ENCODE measurements around the gene RIBC2.

Gene RIBC2

DNA sequence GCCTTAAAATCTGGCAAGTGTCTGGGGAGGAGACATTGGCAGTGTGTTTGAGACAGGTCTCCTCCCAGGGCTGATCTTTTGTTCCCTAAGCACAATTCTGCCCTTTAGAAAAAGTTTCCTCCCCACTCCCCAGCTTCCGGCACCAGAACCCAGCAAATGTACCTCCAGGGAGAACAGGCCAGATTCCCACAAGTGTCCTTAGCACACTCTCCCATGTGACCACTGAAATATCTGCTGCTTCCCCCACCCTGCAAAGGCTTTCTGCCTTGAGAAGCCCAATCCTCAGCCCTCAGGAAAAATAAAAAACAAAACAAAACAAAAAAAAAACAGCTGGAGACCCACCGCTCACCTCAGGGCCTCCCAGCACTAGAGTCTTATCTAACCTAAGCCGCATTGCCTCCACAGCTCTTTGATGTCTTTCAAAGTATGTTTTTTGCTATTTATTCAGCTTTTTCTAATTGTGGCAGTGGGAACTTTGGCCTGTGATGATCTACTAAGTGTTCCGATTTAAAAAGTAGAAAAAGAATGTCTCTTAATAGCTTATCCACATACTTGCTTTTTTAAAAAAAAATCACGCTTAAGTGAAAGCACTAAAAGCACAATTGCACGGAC lies 60.2 kb downstream of the RIBC2 start:
- DNase-seq (ENCODE audit: low spot score), result no peak

- DNase-seq (ENCODE audit: low spot score), result no peak
Measured at GRCh38 chr22:45475063-45475747, 61.7 kb downstream of the RIBC2 start.

- DNase-seq (ENCODE audit: low spot score), result no peak
Measured at GRCh38 chr22:45475851-45476514, 62.5 kb downstream of the RIBC2 start.

DNA sequence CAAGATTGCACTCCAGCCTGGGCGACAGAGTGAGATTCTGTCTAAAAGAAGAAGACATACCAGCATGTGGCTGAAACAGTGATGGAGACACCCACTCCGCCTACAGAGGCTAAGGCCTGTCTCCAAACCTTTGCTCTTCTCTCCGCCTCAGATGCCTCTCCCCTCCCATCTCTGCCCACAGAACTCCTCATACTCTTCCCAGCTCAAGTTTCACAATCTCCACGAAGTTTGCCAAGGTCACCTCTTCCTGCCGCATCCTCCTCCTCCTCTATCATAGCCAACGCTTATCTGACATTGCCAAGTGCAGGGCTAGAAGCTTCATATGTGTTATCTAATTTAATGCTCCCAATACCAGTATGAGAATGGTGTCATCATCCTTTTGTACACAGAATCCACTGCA lies 63.3 kb downstream of the RIBC2 start:
- DNase-seq (ENCODE audit: low spot score), result no peak

- no peak for DNase-seq (ENCODE audit: low spot score)
Measured at GRCh38 chr22:45477366-45478107, 64.0 kb downstream of the RIBC2 start.

DNA sequence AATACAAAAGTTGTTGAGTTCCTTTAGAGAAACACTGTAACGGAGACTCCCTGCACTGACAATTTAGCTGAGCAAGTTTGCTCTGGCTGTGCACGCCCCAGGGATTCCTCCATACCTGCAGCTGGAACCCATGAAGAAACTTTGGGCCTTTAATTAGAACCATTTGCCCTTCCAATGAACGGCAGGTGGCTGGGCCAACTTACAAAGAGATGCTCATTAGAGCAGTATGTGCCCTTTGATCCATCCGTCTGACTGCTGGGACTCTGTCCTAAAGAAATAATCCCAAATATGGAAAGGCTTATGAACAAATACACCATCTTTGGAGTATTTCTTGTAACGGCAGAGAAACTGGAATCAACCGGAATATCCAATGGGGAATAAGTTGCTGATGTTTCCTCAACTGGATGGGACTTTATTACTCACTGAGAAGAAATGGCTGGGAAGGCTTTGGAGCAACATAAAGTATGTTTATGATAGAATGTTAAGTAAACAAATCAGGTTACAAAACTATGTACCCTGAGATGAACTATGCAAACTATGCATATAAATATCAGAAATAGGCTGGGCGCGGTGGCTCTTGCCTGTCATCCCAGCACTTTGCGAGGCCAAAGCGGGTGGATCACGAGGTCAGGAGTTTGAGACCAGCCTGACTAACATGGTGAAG lies 64.7 kb downstream of the RIBC2 start:
- DNase-seq (ENCODE audit: low spot score), result no peak

GRCh38 chr22:45480717-45481116 lies 67.2 kb downstream of the RIBC2 start:
- no peak for DNase-seq (ENCODE audit: low spot score)

DNA sequence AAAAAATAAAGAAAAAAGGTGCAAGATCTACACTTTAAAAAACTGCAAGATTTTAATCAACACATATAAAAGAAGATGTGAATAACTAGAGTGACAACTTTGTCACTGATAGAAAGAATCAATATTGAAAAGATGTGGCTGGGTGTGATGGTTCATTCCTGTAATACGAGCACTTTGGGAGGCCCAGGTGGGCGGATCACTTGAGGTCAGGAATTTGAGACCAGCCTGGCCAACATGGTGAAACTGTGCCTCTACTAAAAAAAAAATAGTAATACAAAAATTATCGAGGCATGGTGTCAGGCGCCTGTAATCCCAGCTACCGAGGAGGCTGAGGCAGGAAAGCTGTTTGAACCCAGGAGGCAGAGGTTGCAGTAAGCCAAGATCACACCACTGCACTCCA lies 68.2 kb downstream of the RIBC2 start:
- DNase-seq (ENCODE audit: low spot score), result no peak

All from CD4-positive, alpha-beta T cell treated with Interleukin-6 at 100 ng/mL for 8 hours (primary cell).